ENCODE results near the gene LARGE1. TPM values are rescaled to one million over a fixed set of nuclear protein-coding genes. Genes with fewer than 3 reads are reported as not detected.

The LARGE1 gene
- total RNA-seq, 1 experiment from 2014 or later, result 1.5 TPM

GRCh38 chr22:33748714-33749113 is 171.6 kb downstream of the LARGE1 start:
- Histone ChIP-seq H3K27me3 (ENCODE audit: insufficient read depth, low read length) (no peaks in the 10 kb centered on the region), H3K79me2 (ENCODE audit: insufficient read depth, low read length) (no peaks in the 10 kb centered on the region), H4K20me1 (ENCODE audit: insufficient read depth) (no peaks in the 10 kb centered on the region), H3K36me3 (ENCODE audit: control insufficient read depth in 1 of 2, insufficient read depth in 2 of 2, low read length in 2 of 2) (no peaks in the 10 kb centered on the region), H3K4me1 (ENCODE audit: control insufficient read depth in 1 of 2, insufficient read depth in 2 of 2, low read length in 2 of 2) (no peaks in the 10 kb centered on the region), H2AFZ (ENCODE audit: low read depth, low read length, poor library complexity, severe bottlenecking) (no peak overlapping the region), H3K9me2 (ENCODE audit: insufficient read depth) (no peaks in the 10 kb centered on the region), H3K27ac (ENCODE audit: low read depth, low read length) (no peak overlapping the region), H3K4me3 (replicated peaks in 1 of 2; ENCODE audit: low read depth in 1 of 2, low read length in 2 of 2) (no peak overlapping the region), H3K9me3 (ENCODE audit: control insufficient read depth in 1 of 2, insufficient read depth in 1 of 2, low read depth in 1 of 2, low read length in 2 of 2) (peaks cover 7 to 54% of the 10 kb centered on the region in 2 experiments; a peak in 2 of 4 replicates), H3K4me2 (ENCODE audit: low read length) (no peak overlapping the region), H3K9ac (ENCODE audit: low read length) (no peak overlapping the region)
- BruUV-seq (replicated peaks), result no TSS peak
- POLR2A ChIA-PET, result no interaction called here
- ATAC-seq, result no peak
- TF ChIP-seq RAD21 (IDR thresholded peaks at IDR 0.05; ENCODE audit: low read depth), result no peak
- no peak for TF ChIP-seq ELF1 (IDR thresholded peaks at IDR 0.05; ENCODE audit: borderline replicate concordance, low read depth)
- TF ChIP-seq, protein P1, sequence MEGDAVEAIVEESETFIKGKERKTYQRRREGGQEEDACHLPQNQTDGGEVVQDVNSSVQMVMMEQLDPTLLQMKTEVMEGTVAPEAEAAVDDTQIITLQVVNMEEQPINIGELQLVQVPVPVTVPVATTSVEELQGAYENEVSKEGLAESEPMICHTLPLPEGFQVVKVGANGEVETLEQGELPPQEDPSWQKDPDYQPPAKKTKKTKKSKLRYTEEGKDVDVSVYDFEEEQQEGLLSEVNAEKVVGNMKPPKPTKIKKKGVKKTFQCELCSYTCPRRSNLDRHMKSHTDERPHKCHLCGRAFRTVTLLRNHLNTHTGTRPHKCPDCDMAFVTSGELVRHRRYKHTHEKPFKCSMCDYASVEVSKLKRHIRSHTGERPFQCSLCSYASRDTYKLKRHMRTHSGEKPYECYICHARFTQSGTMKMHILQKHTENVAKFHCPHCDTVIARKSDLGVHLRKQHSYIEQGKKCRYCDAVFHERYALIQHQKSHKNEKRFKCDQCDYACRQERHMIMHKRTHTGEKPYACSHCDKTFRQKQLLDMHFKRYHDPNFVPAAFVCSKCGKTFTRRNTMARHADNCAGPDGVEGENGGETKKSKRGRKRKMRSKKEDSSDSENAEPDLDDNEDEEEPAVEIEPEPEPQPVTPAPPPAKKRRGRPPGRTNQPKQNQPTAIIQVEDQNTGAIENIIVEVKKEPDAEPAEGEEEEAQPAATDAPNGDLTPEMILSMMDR (IDR thresholded peaks at IDR 0.05 in 2 of 3, conservative IDR thresholded peaks at IDR 0.05 in 1 of 3; ENCODE audit: borderline replicate concordance in 1 of 3, insufficient read depth in 1 of 3, low read depth in 2 of 3, low read length in 2 of 3), result no peak
- intact Hi-C loops (cut with micrococcal nuclease), result no loop called here
- CTCF ChIA-PET, result no interaction called here
- RAD21 ChIA-PET (ENCODE audit: low non-redundant PET in 1 of 2, low total read pairs in 2 of 2, uncharacterized antibody in 2 of 2, unreplicated experiment in 2 of 2), result no interaction called here
- DNase-seq (ENCODE audit: low read depth, low spot score), result no peak

DNA sequence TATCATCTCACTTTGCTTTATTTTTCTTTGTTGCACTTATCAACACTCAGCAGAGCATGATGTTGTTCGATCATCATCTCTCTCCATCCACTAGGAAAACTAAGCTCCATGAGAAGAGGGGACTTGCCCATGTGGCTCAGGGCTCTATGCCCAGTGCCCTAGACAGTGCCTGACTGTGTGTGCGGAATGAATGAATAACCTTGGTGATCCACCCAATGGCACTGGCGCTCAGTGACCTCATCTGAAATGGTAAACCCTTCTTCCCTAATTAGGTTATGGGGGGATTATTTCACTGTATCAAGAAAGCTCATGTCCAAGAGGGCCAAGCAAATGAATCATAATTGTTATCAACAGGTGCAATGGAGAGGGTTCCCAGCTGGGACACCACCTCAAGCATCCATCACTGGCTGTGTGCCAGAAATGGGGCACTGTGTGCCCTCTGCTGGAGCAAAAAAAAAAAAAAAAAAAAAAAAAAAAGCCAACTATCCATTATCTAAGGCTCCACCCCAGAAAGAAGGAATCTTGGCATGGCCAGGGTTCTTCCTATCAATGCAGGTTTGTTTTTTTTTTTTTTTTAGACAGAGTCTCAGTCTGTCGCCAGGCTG is 172.6 kb downstream of the LARGE1 start:
- H3K27me3 ChIP-seq (ENCODE audit: insufficient read depth, low read length), result no peaks in the 10 kb centered on the region
- peaks cover 7 to 60% of the 10 kb centered on the region in 2 experiments; a peak in 2 of 4 replicates for H3K9me3 ChIP-seq (ENCODE audit: control insufficient read depth in 1 of 2, insufficient read depth in 1 of 2, low read depth in 1 of 2, low read length in 2 of 2)
- no peak overlapping the region for H3K4me3 ChIP-seq (replicated peaks in 1 of 2; ENCODE audit: low read depth in 1 of 2, low read length in 2 of 2)
- ChIA-PET POLR2A (no interaction called here), RAD21 (ENCODE audit: low non-redundant PET in 1 of 2, low total read pairs in 2 of 2, uncharacterized antibody in 2 of 2, unreplicated experiment in 2 of 2) (no interaction called here), CTCF (no interaction called here)
- no TSS peak for BruUV-seq (replicated peaks)
- no peaks in the 10 kb centered on the region for H3K79me2 ChIP-seq (ENCODE audit: insufficient read depth, low read length)
- ATAC-seq (no peak), DNase-seq (ENCODE audit: low read depth, low spot score) (no peak)
- H4K20me1 ChIP-seq (ENCODE audit: insufficient read depth), result no peaks in the 10 kb centered on the region
- no peak overlapping the region for H3K4me2 ChIP-seq (ENCODE audit: low read length)
- no peaks in the 10 kb centered on the region for H3K4me1 ChIP-seq (ENCODE audit: control insufficient read depth in 1 of 2, insufficient read depth in 2 of 2, low read length in 2 of 2)
- no peaks in the 10 kb centered on the region for H3K9me2 ChIP-seq (ENCODE audit: insufficient read depth)
- TF ChIP-seq YY1 (IDR thresholded peaks at IDR 0.05; ENCODE audit: extremely low read depth, insufficient replicate concordance, low read depth, low read length), result no peak
- no peak for TF ChIP-seq ELF1 (IDR thresholded peaks at IDR 0.05; ENCODE audit: borderline replicate concordance, low read depth)
- no peak for TF ChIP-seq RAD21 (IDR thresholded peaks at IDR 0.05; ENCODE audit: low read depth)
- no peak for TF ChIP-seq EGR1 (IDR thresholded peaks at IDR 0.05; ENCODE audit: low read depth)
- no peak for TF ChIP-seq POLR2AphosphoS5 (IDR thresholded peaks at IDR 0.05; ENCODE audit: low read depth, low read length)
- no peak for TF ChIP-seq SIN3A (IDR thresholded peaks at IDR 0.05; ENCODE audit: low read depth)
- H2AFZ ChIP-seq (ENCODE audit: low read depth, low read length, poor library complexity, severe bottlenecking), result no peak overlapping the region
- intact Hi-C loops (cut with micrococcal nuclease), result no loop called here
- no peak overlapping the region for H3K9ac ChIP-seq (ENCODE audit: low read length)
- H3K36me3 ChIP-seq (ENCODE audit: control insufficient read depth in 1 of 2, insufficient read depth in 2 of 2, low read length in 2 of 2), result no peaks in the 10 kb centered on the region
- no peak overlapping the region for H3K27ac ChIP-seq (ENCODE audit: low read depth, low read length)
